Fibroblast of lung (primary cell): ENCODE measurements around the gene NCKAP5. TPM values are rescaled to one million over a fixed set of nuclear protein-coding genes. Genes with fewer than 3 reads are reported as not detected.

Experiments used
- DNase-seq, 2 donors: peaks; one replicate each; pipeline versions ENCODE4 v3.0.0 to v3.0.0-alpha.2; 2010; ENCODE audit warnings: low read depth in 2 of 2
- H2AFZ ChIP-seq: 2 replicates; pipeline ENCODE4 v1.5.1; 2012; ENCODE audit warnings: low read length, control low read depth, inconsistent platforms
- H3K27ac ChIP-seq: 2 replicates; pipeline ENCODE4 v1.5.1; 2011; ENCODE audit warnings: low read length, control low read depth; ENCODE audit not compliant: insufficient read depth
- H3K27me3 ChIP-seq: 2 replicates; pipeline ENCODE4 v1.5.1; 2011; ENCODE audit warnings: mild to moderate bottlenecking, low read length; ENCODE audit not compliant: control insufficient read depth, insufficient read depth
- H3K36me3 ChIP-seq: 2 replicates; pipeline ENCODE4 v1.5.1; 2011; ENCODE audit warnings: low read length; ENCODE audit not compliant: control insufficient read depth, insufficient read depth
- H3K4me1 ChIP-seq: 2 replicates; pipeline ENCODE4 v1.5.1; 2011; ENCODE audit warnings: low read length; ENCODE audit not compliant: control insufficient read depth, insufficient read depth; ENCODE audit errors: extremely low read depth
- H3K4me2 ChIP-seq: 2 replicates; pipeline ENCODE4 v1.5.1; 2011; ENCODE audit warnings: low read length, control low read depth; ENCODE audit not compliant: insufficient read depth; ENCODE audit errors: extremely low read depth
- H3K4me3 ChIP-seq, 4 experiments: fragments of 200-600 bp in 1 of 4; sonication (generic) in 1 of 4; replicated peaks in 1 of 4; 2 replicates each; pipeline ENCODE4 v1.5.1; 2011 to 2016; ENCODE audit warnings: low read length in 4 of 4, low read depth in 3 of 4, mild to moderate bottlenecking in 3 of 4, control low read depth in 2 of 4, inconsistent platforms in 1 of 4, mixed read lengths in 1 of 4; ENCODE audit not compliant: insufficient read depth in 1 of 4; ENCODE audit errors: control extremely low read depth in 1 of 4
- H3K79me2 ChIP-seq: 2 replicates; pipeline ENCODE4 v1.5.1; 2012; ENCODE audit warnings: mild to moderate bottlenecking, low read length, inconsistent platforms; ENCODE audit not compliant: control insufficient read depth, insufficient read depth
- H3K9ac ChIP-seq: 2 replicates; pipeline ENCODE4 v1.5.1; 2011; ENCODE audit warnings: mild to moderate bottlenecking, low read length, control low read depth; ENCODE audit not compliant: insufficient read depth
- H3K9me3 ChIP-seq: 2 replicates; pipeline ENCODE4 v1.5.1; 2012; ENCODE audit warnings: low read depth, low read length; ENCODE audit not compliant: control insufficient read depth, insufficient read depth
- H4K20me1 ChIP-seq: 2 replicates; pipeline ENCODE4 v1.5.1; 2011; ENCODE audit warnings: low read length; ENCODE audit not compliant: control insufficient read depth, insufficient read depth; ENCODE audit errors: extremely low read depth
- EZH2 ChIP-seq: IDR thresholded peaks from 2 replicates; pipeline ENCODE4 v1.5.1; 2012; ENCODE audit warnings: low read length, control low read depth, mild to moderate bottlenecking; ENCODE audit errors: missing control alignments
- polyA plus RNA-seq, 2 donors: library from polyadenylated mRNA; depleted of rRNA in 1 of 2; stranded (reverse) in 1 of 2; unstranded in 1 of 2; fragments of >200 nt; gene quantifications; 2 replicates each; pipeline ENCODE4 v1.2.1, GENCODE V29; 2011 to 2012; ENCODE audit warnings: missing spikeins in 1 of 2
- total RNA-seq: library from RNA; depleted of rRNA; stranded (reverse); fragments of >200 nt; gene quantifications from 2 replicates; pipeline ENCODE4 v1.2.1, GENCODE V29; 2014
- TF ChIP-seq, protein P1 (sequence below), 2 donors: IDR thresholded peaks in 1 of 2; conservative IDR thresholded peaks in 1 of 2; 1 replicate in 1 of 2; 2 replicates in 1 of 2; pipeline ENCODE4 v1.5.1; 2011 to 2012; ENCODE audit warnings: low read length in 2 of 2, control low read depth in 1 of 2, inconsistent platforms in 1 of 2, low read depth in 1 of 2, mild to moderate bottlenecking in 1 of 2

NCKAP5 gene
- total and polyA plus RNA-seq, 2 donors (not counting 1 experiment from before 2014, with no cell fraction given), result 2.6 to 6.2 TPM

- Histone ChIP-seq H3K4me2 (no peak overlapping the region), H2AFZ (no peak overlapping the region), H3K27ac (no peak overlapping the region), H3K4me3 (no peak overlapping the region), H3K36me3 (no peaks in the 10 kb centered on the region), H3K9me3 (no peaks in the 10 kb centered on the region), H4K20me1 (no peaks in the 10 kb centered on the region), H3K27me3 (peaks cover 3% of the 10 kb centered on the region), H3K4me1 (peaks cover 4% of the 10 kb centered on the region), H3K9ac (no peak overlapping the region), H3K79me2 (no peaks in the 10 kb centered on the region)
- no peak for TF ChIP-seq EZH2
- TF ChIP-seq, protein P1, sequence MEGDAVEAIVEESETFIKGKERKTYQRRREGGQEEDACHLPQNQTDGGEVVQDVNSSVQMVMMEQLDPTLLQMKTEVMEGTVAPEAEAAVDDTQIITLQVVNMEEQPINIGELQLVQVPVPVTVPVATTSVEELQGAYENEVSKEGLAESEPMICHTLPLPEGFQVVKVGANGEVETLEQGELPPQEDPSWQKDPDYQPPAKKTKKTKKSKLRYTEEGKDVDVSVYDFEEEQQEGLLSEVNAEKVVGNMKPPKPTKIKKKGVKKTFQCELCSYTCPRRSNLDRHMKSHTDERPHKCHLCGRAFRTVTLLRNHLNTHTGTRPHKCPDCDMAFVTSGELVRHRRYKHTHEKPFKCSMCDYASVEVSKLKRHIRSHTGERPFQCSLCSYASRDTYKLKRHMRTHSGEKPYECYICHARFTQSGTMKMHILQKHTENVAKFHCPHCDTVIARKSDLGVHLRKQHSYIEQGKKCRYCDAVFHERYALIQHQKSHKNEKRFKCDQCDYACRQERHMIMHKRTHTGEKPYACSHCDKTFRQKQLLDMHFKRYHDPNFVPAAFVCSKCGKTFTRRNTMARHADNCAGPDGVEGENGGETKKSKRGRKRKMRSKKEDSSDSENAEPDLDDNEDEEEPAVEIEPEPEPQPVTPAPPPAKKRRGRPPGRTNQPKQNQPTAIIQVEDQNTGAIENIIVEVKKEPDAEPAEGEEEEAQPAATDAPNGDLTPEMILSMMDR (conservative IDR thresholded peaks at IDR 0.05 in 1 of 2, IDR thresholded peaks at IDR 0.05 in 1 of 2; ENCODE audit: low read depth in 1 of 2, low read length in 2 of 2), result no peak
- no peak for DNase-seq
These were observed 30.5 kb upstream of the NCKAP5 start for GRCh38 chr2:133598769-133599168.

DNA sequence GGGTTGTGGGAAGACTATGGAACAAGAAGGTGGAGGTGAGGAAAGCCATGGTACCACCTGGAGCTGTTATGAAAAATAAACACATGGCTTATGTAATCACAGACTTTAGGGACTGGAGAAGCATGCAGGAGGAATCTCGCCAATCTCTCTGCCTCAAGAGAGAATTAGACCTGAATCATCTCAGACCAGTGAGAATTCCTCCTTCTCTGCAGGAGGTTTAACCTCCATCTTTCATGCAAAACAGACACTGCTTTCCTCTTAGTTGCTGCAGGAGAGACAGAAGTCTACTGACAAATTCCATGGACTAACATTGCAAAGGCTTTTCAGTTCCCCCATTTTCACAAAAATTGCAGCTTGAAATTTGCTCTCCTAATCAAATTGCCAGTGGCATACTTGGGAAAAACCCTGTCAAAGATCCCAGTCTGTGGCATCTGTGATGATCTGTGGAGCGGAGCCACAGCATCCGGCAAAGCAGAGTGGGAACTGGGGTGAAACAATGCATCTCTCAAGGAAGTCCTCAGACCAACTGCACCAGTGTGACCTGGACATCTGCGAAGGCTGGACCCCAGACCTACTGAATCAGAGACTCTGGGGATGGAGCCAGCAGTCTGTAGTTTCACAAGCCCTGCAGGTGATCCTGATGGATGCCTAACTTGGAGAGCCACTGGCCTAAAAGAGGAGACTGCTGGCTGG is 28.6 kb upstream of the NCKAP5 start:
- no peak overlapping the region for H3K9ac ChIP-seq
- peak in 1 of 2 donors; percentile 49 for DNase-seq
- H3K4me2 ChIP-seq, result no peak overlapping the region
- H3K27me3 ChIP-seq, result peaks cover 3% of the 10 kb centered on the region
- H3K4me1 ChIP-seq, result no peaks in the 10 kb centered on the region
- H4K20me1 ChIP-seq, result no peaks in the 10 kb centered on the region
- H3K36me3 ChIP-seq, result no peaks in the 10 kb centered on the region
- TF ChIP-seq EZH2, result no peak
- TF ChIP-seq, protein P1 (conservative IDR thresholded peaks at IDR 0.05 in 1 of 2, IDR thresholded peaks at IDR 0.05 in 1 of 2; ENCODE audit: low read depth in 1 of 2, low read length in 2 of 2), result no peak
- no peaks in the 10 kb centered on the region for H3K79me2 ChIP-seq
- no peak overlapping the region for H2AFZ ChIP-seq
- no peak overlapping the region for H3K4me3 ChIP-seq
- H3K9me3 ChIP-seq, result no peaks in the 10 kb centered on the region
- no peak overlapping the region for H3K27ac ChIP-seq

GRCh38 chr2:133591164-133591563 is 22.9 kb upstream of the NCKAP5 start:
- Histone ChIP-seq H3K4me1 (peaks cover 7% of the 10 kb centered on the region), H3K27ac (no peak overlapping the region), H3K36me3 (no peaks in the 10 kb centered on the region), H3K27me3 (peaks cover 3% of the 10 kb centered on the region), H2AFZ (no peak overlapping the region), H3K9me3 (no peaks in the 10 kb centered on the region), H4K20me1 (no peaks in the 10 kb centered on the region), H3K79me2 (no peaks in the 10 kb centered on the region), H3K9ac (no peak overlapping the region), H3K4me3 (no peak overlapping the region), H3K4me2 (peak overlapping the region; percentile 59)
- peak; percentile 45 to 70 for DNase-seq
- TF ChIP-seq EZH2, result no peak
- TF ChIP-seq, protein P1 (conservative IDR thresholded peaks at IDR 0.05 in 1 of 2, IDR thresholded peaks at IDR 0.05 in 1 of 2; ENCODE audit: low read depth in 1 of 2, low read length in 2 of 2), result peak in 1 of 2 donors; percentile 19
